A549 (cell line): ENCODE measurements around the gene CCDC106.
A peak's percentile ranks its signal among the peaks of the same experiment; 100 is the strongest.

Experiments used
- BHLHE40 ChIP-seq: IDR thresholded peaks from 2 replicates; pipeline ENCODE4 v1.6.1; 2012; ENCODE audit warnings: low read depth, low read length, inconsistent platforms
- CTCF ChIP-seq: fragments of >200 bp; sonication (Bioruptor Twin); formaldehyde crosslinking; IDR thresholded peaks from 3 replicates; pipeline ENCODE4 v1.5.1; 2016
- JUNB ChIP-seq: fragments of >200 bp; sonication (Bioruptor Twin); formaldehyde crosslinking; IDR thresholded peaks from 2 replicates; pipeline ENCODE4 v1.6.1; 2016
- MAZ ChIP-seq: fragments of 150-350 bp; IDR thresholded peaks from 2 replicates; pipeline ENCODE4 v1.6.1; 2014; ENCODE audit warnings: antibody characterized with exemption, low read depth, low read length, borderline replicate concordance
- NR3C1 ChIP-seq: fragments of >200 bp; sonication (Bioruptor Twin); formaldehyde crosslinking; IDR thresholded peaks from 3 replicates; pipeline ENCODE4 v1.6.1; 2017
- POLR2A ChIP-seq: IDR thresholded peaks from 2 replicates; pipeline ENCODE4 v1.6.1; 2012; ENCODE audit warnings: mild to moderate bottlenecking, low read length
- POLR2AphosphoS2 ChIP-seq: conservative IDR thresholded peaks from 2 replicates; pipeline ENCODE4 v1.6.1; 2012; ENCODE audit warnings: low read length, improper control_type of control experiment, inconsistent platforms
- RNF2 ChIP-seq: fragments of 200-600 bp; sonication (generic); IDR thresholded peaks from 2 replicates; pipeline ENCODE4 v1.6.1; 2016; ENCODE audit warnings: low read depth, mild to moderate bottlenecking, antibody characterized with exemption, moderate library complexity, borderline replicate concordance
- SMC3 ChIP-seq: fragments of >200 bp; sonication (Bioruptor Twin); formaldehyde crosslinking; IDR thresholded peaks from 3 replicates; pipeline ENCODE4 v1.6.1; 2018; ENCODE audit warnings: inconsistent platforms
- USF2 ChIP-seq: fragments of 450-650 bp; IDR thresholded peaks from 2 replicates; pipeline ENCODE4 v1.6.1; 2014; ENCODE audit warnings: antibody characterized with exemption

GRCh38 chr19:55640577-55641425 lies 7.2 kb upstream of the CCDC106 start, which contains the start of gene ZNF580:
- TF ChIP-seq CTCF (0 out of 3 replicates have a peak, but pooled peaks have one; percentile 10), POLR2AphosphoS2 (no peak), SMC3 (no peak), JUNB (no peak), MAZ (no peak), POLR2A (peak; percentile 47), USF2 (no peak), RNF2 (no peak), BHLHE40 (no peak), NR3C1 (no peak)
